HepG2 (cell line): ENCODE measurements around the gene CDC6. TPM values are rescaled to one million over a fixed set of nuclear protein-coding genes. Genes with fewer than 3 reads are reported as not detected.

Experiments
- ATAC-seq: fragments of 200-7000 bp; cut with Tn5 transposase; 3 replicates; pipeline ENCODE4 v1.9.1; 2020; ENCODE audit warnings: mild to moderate bottlenecking, moderate library complexity
- BruUV-seq: library from RNA; stranded (reverse); fragments of 400-500 nt; replicated peaks from 2 replicates; lab custom pipeline; 2021; lab: Mats Ljungman, UMichigan
- CTCF ChIA-PET: fragments of 300-600 bp; formaldehyde crosslinking; extraction: SDS; loops from one replicate; lab custom pipeline; 2021; ENCODE audit warnings: low total read pairs, inconsistent platforms, low intra/inter-chr PET ratio; lab: Yijun Ruan, JAX
- POLR2A ChIA-PET: fragments of 350-600 bp; sonication (Branson Sonifier 250); formaldehyde crosslinking; loops from one replicate; lab custom pipeline; 2020; ENCODE audit warnings: antibody characterized with exemption, inconsistent platforms; lab: Yijun Ruan, JAX
- DNase-seq: peaks from one replicate; pipeline ENCODE4 v3.0.0-alpha.2; 2015; ENCODE audit warnings: low spot score
- FAIRE-seq: peaks from 3 replicates; lab custom pipeline; 2011; peaks lifted over from hg19 to GRCh38; lab: Jason Lieb, UNC
- H2AFZ ChIP-seq: one replicate; pipeline ENCODE4 v1.6.1; 2011; ENCODE audit warnings: low read length, inconsistent platforms
- H3K27ac ChIP-seq: fragments of 300-600 bp; 3 replicates; pipeline ENCODE4 v1.8.0; 2011; ENCODE audit warnings: mixed run types, mild to moderate bottlenecking, mixed read lengths, low read length, inconsistent platforms; ENCODE audit not compliant: insufficient read depth; ENCODE audit errors: extremely low read length
- H3K27me3 ChIP-seq, 2 experiments: fragments of 200-600 bp in 1 of 2; 2 replicates in 1 of 2; 3 replicates in 1 of 2; pipeline versions ENCODE4 v1.6.0 to v1.8.0; 2011; ENCODE audit warnings: low read length in 2 of 2, mild to moderate bottlenecking in 2 of 2, moderate library complexity in 2 of 2, inconsistent platforms in 1 of 2; ENCODE audit not compliant: insufficient read depth in 2 of 2, control insufficient read depth in 1 of 2
- H3K36me3 ChIP-seq, 2 experiments: fragments of 200-600 bp in 1 of 2; replicated peaks in 1 of 2; 2 replicates in 1 of 2; 3 replicates in 1 of 2; pipeline versions ENCODE4 v1.5.1 to v1.8.0; 2011; ENCODE audit warnings: low read length in 2 of 2, inconsistent platforms in 1 of 2; ENCODE audit not compliant: insufficient read depth in 2 of 2, control insufficient read depth in 1 of 2
- H3K4me1 ChIP-seq: 2 replicates; pipeline ENCODE4 v1.5.1; 2012; ENCODE audit warnings: low read length, inconsistent platforms; ENCODE audit not compliant: insufficient read depth
- H3K4me2 ChIP-seq: 2 replicates; pipeline ENCODE4 v1.6.0; 2011; ENCODE audit warnings: low read depth, low read length, inconsistent platforms
- H3K4me3 ChIP-seq, 3 experiments: fragments of 200-600 bp in 1 of 3; sonication (generic), shearing (Covaris generic) in 1 of 3; replicated peaks in 1 of 3; 2 replicates each; pipeline ENCODE4 v1.5.1; 2011 to 2016; ENCODE audit warnings: low read length in 3 of 3, inconsistent platforms in 2 of 3, low read depth in 2 of 3, mild to moderate bottlenecking in 2 of 3, control low read depth in 1 of 3, mixed read lengths in 1 of 3; ENCODE audit not compliant: insufficient read depth in 1 of 3
- H3K79me2 ChIP-seq: one replicate; pipeline ENCODE4 v1.6.1; 2011; ENCODE audit warnings: low read length, inconsistent platforms; ENCODE audit not compliant: insufficient read depth
- H3K9ac ChIP-seq: 2 replicates; pipeline ENCODE4 v1.6.0; 2011; ENCODE audit warnings: mild to moderate bottlenecking, low read depth, low read length, inconsistent platforms; ENCODE audit not compliant: insufficient read depth
- H3K9me3 ChIP-seq: 2 replicates; pipeline ENCODE4 v1.5.1; 2012; ENCODE audit warnings: mild to moderate bottlenecking, low read length
- H4K20me1 ChIP-seq: 2 replicates; pipeline ENCODE4 v1.6.0; 2011; ENCODE audit warnings: inconsistent platforms, mild to moderate bottlenecking, low read length, moderate library complexity; ENCODE audit not compliant: insufficient read depth
- KDM5B ChIP-seq: sonication (generic); formaldehyde crosslinking; IDR thresholded peaks from 2 replicates; pipeline ENCODE4 v1.4.0; 2020; ENCODE audit warnings: missing genetic modification reagents, mild to moderate bottlenecking, borderline replicate concordance
- SIN3A ChIP-seq: IDR thresholded peaks from 2 replicates; pipeline ENCODE4 v1.6.1; 2011; ENCODE audit warnings: low read depth, mild to moderate bottlenecking, control low read depth, low read length, borderline replicate concordance
- TGIF2 ChIP-seq: IDR thresholded peaks from 2 replicates; pipeline ENCODE4 v1.6.1; 2016; ENCODE audit warnings: control low read depth, missing compliant biosample characterization
- ZBTB38 ChIP-seq: sonication (generic); formaldehyde crosslinking; IDR thresholded peaks from 2 replicates; pipeline ENCODE4 v1.5.1; 2020; ENCODE audit warnings: mild to moderate bottlenecking, missing genetic modification reagents
- ZBTB42 ChIP-seq: sonication (generic); formaldehyde crosslinking; IDR thresholded peaks from 2 replicates; pipeline ENCODE4 v1.5.0; 2020; ENCODE audit warnings: mild to moderate bottlenecking, missing genetic modification reagents
- ZFP1 ChIP-seq: IDR thresholded peaks from 2 replicates; pipeline ENCODE4 v1.6.1; 2016
- ZNF224 ChIP-seq: sonication (generic); formaldehyde crosslinking; IDR thresholded peaks from 2 replicates; pipeline ENCODE4 v1.5.0; 2020; ENCODE audit warnings: mild to moderate bottlenecking, missing genetic modification reagents
- ZNF263 ChIP-seq: sonication (generic); formaldehyde crosslinking; IDR thresholded peaks from 2 replicates; pipeline ENCODE4 v1.4.0; 2020; ENCODE audit warnings: missing genetic modification reagents
- ZNF546 ChIP-seq: sonication (generic); formaldehyde crosslinking; conservative IDR thresholded peaks from 2 replicates; pipeline ENCODE4 v1.8.1; 2023; ENCODE audit warnings: mild to moderate bottlenecking, missing genetic modification reagents
- ZNF572 ChIP-seq: sonication (generic); formaldehyde crosslinking; IDR thresholded peaks from 2 replicates; pipeline ENCODE4 v1.5.1; 2020; ENCODE audit warnings: mild to moderate bottlenecking, missing genetic modification reagents
- ZNF605 ChIP-seq: sonication (generic); formaldehyde crosslinking; IDR thresholded peaks from 2 replicates; pipeline ENCODE4 v1.8.0; 2022; ENCODE audit warnings: mild to moderate bottlenecking, missing genetic modification reagents
- WGBS: methylation state at CpG from one replicate; pipeline ENCODE4 v1.1.6; 2017; ENCODE audit warnings: low lambda C conversion rate; 5-methylcytosine and 5-hydroxymethylcytosine counted together
- in situ Hi-C: cut with HindIII; loops from 2 replicates; pipeline ENCODE4 v1.10.0; 2017; ENCODE audit warnings: low pct_unique_long_range_greater_than_20kb; ENCODE audit not compliant: extremely low pct_ligation_motif_present
- intact Hi-C: fragments of 100-400 bp; cut with micrococcal nuclease; formaldehyde crosslinking; loops from one replicate; pipeline ENCODE4 v1.10.0; 2022; ENCODE audit not compliant: unreplicated experiment
- polyA plus RNA-seq, 8 experiments: library from polyadenylated mRNA; depleted of rRNA in 3 of 8; stranded (reverse) in 7 of 8; unstranded in 1 of 8; fragments of >200 nt; fragmentation: Illumina TruSeq in 4 of 8; extraction: Trizol in 4 of 8; gene quantifications; 2 replicates each; pipeline versions ENCODE4 v1.2.1 to v1.2.3, GENCODE V29; 2011 to 2016; ENCODE audit warnings: low read depth in 4 of 8, missing spikeins in 1 of 8, mixed read lengths in 1 of 8; ENCODE audit not compliant: insufficient read depth in 1 of 8
- total RNA-seq, 5 experiments: library from RNA; depleted of rRNA; stranded (reverse); fragments of >200 nt; fragmentation: Illumina TruSeq; extraction: Trizol; gene quantifications; 2 replicates each; pipeline ENCODE4 v1.2.3, GENCODE V29; 2016; ENCODE audit warnings: low read depth in 1 of 5
- TF ChIP-seq, protein P1 (sequence below): sonication (generic); formaldehyde crosslinking; IDR thresholded peaks from 2 replicates; pipeline ENCODE4 v1.5.0; 2020; ENCODE audit warnings: missing genetic modification reagents, mild to moderate bottlenecking, borderline replicate concordance
- TF ChIP-seq, protein P2 (sequence below): sonication (generic); formaldehyde crosslinking; IDR thresholded peaks from 2 replicates; pipeline ENCODE4 v1.8.0; 2022; ENCODE audit warnings: missing genetic modification reagents, mild to moderate bottlenecking, moderate library complexity, borderline replicate concordance
- TF ChIP-seq, protein P3 (sequence below): sonication (generic); formaldehyde crosslinking; IDR thresholded peaks from 2 replicates; pipeline ENCODE4 v1.4.0; 2020; ENCODE audit warnings: mild to moderate bottlenecking, low read depth, missing genetic modification reagents

CDC6 gene
- total and polyA plus RNA-seq, 2 of the 13 experiments (the other 11 are each of a cell fraction or from before 2014, with no cell fraction given): 17.4 to 114 TPM

DNA sequence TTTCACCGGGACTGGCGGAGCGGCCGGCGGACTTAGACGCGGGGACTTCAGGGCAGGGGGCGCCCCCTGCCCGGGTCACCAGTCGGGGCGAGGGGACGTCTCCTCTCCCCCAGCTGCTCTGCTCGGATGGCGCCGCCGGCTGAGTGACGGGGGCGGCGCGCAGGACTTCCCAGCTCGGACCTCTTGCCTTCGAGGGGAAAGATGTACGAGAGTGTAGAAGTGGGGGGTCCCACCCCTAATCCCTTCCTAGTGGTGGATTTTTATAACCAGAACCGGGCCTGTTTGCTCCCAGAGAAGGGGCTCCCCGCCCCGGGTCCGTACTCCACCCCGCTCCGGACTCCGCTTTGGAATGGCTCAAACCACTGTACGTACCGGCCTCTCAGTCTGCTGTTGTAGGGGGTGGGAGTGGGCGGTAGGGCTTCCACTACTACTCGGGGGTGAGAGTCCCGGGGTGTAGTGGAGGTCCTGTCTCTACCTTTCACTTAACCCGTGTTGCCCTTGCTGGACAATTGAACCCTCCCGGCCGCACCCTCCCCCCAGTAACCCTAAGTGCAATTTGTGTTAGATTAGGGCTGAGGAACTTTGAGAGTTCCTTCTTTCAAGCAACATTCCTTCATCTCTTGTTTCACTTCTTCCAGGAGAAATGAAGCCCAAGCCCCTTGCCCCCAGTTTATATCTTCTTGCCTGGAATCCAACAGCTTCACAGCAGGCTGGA, 55.0 kb downstream of the CDC6 start (continued):
- TF ChIP-seq, protein P1, sequence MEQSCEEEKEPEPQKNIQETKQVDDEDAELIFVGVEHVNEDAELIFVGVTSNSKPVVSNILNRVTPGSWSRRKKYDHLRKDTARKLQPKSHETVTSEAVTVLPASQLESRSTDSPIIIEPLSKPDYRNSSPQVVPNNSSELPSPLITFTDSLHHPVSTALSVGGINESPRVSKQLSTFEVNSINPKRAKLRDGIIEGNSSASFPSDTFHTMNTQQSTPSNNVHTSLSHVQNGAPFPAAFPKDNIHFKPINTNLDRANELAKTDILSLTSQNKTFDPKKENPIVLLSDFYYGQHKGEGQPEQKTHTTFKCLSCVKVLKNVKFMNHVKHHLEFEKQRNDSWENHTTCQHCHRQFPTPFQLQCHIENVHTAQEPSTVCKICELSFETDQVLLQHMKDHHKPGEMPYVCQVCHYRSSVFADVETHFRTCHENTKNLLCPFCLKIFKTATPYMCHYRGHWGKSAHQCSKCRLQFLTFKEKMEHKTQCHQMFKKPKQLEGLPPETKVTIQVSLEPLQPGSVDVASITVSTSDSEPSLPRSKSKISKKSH (CRISPR knock-in tag): peak; percentile 6; the same call in 1 of the 2 replicates
- peak; percentile 47; the same call in 1 of the 2 replicates for TF ChIP-seq TGIF2 (CRISPR knock-in tag)
- no peak for TF ChIP-seq ZBTB42 (CRISPR knock-in tag)
- TF ChIP-seq, all 625 proteins: peak for 27

DNA sequence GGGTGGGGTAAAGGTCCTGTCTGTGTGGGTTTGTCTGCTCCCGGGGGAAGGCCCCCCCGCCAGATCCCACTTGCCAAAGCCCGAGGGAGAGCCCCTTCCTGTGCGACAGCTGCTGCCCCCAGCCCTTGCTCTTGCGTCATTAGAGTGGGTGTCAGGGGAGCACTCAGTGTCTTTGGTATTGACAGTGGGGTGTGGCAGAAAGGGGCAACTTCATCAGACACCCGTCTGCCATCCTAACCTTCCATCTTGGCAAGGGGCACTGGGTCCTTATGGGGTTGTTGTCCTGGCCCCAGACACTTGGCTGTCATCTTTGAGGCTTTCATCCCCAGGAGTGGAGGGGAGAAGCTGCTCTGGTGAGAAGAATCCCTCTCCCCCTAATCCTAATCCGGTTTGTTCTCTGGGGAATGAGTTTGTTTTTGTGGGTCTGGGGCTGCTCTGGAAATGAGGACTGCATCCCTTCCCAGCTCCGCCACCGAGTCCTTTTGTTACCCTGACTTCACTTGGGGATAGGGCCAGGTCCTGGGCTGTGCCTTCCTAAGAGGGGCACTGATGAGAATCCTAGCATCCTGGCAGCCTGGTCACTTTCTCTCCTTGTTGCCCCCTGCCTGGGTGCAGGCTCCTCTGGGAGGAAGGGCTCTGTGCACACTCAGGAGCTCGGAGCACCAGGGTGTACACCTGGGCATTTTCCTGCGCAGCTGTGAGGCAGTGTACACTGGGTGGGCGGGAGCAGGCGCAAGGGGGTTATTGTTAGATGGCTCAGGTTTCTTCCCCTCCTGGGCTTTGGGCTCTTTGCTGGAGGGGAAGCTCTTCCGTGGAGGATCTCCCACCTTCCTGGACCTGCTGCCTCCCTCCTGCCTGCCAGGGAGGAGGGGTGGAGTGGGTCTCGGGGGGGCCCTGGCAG, 55.8 kb downstream of the CDC6 start:
- CTCF ChIA-PET: no interaction called here
- ATAC-seq (no peak), FAIRE-seq (no peak), DNase-seq (no peak)
- Histone ChIP-seq H3K27ac (no peak overlapping the region), H3K4me1 (peaks cover 68% of the 10 kb centered on the region), H3K27me3 (no peaks in the 10 kb centered on the region), H3K79me2 (peaks cover 35% of the 10 kb centered on the region), H3K4me3 (peak overlapping the region; percentile 79 to 88 (median 84)), H3K36me3 (peaks cover 2 to 6% of the 10 kb centered on the region in 2 experiments; a peak in 3 of 5 replicates), H3K4me2 (peak overlapping the region; percentile 94), H3K9me3 (no peaks in the 10 kb centered on the region), H3K9ac (peak overlapping the region; percentile 76), H2AFZ (no peak overlapping the region), H4K20me1 (peaks cover 16% of the 10 kb centered on the region)
- 40% methylated on average over 11 of the region's 15 CpGs for WGBS
- in situ Hi-C loops (no loop called here), intact Hi-C loops (loop anchor here (2.0 kb wide), 1 partner anchor 27 kb away; no protein-coding TSS in a partner anchor)
- POLR2A ChIA-PET: interaction anchor here (0.8 to 6.6 kb wide), 12 partner anchors 9 to 1345 kb away, joined by 3 to 48 read pairs (median 6); partner anchors contain the start of genes EIF1 and RARA
- BruUV-seq: TSS peak; percentile 46
- TF ChIP-seq ZNF605 (CRISPR knock-in tag) (no peak), ZNF224 (CRISPR knock-in tag) (0 out of 2 replicates have a peak, but pooled peaks have one; percentile 35), ZNF572 (CRISPR knock-in tag) (0 out of 2 replicates have a peak, but pooled peaks have one; percentile 27), ZNF546 (CRISPR knock-in tag) (0 out of 2 replicates have a peak, but pooled peaks have one; percentile 41), KDM5B (CRISPR knock-in tag) (0 out of 2 replicates have a peak, but pooled peaks have one; percentile 17), SIN3A (no peak), ZFP1 (CRISPR knock-in tag) (no peak), ZNF263 (CRISPR knock-in tag) (peak; percentile 79), ZBTB38 (CRISPR knock-in tag) (0 out of 2 replicates have a peak, but pooled peaks have one; percentile 14)
- TF ChIP-seq, protein P2, sequence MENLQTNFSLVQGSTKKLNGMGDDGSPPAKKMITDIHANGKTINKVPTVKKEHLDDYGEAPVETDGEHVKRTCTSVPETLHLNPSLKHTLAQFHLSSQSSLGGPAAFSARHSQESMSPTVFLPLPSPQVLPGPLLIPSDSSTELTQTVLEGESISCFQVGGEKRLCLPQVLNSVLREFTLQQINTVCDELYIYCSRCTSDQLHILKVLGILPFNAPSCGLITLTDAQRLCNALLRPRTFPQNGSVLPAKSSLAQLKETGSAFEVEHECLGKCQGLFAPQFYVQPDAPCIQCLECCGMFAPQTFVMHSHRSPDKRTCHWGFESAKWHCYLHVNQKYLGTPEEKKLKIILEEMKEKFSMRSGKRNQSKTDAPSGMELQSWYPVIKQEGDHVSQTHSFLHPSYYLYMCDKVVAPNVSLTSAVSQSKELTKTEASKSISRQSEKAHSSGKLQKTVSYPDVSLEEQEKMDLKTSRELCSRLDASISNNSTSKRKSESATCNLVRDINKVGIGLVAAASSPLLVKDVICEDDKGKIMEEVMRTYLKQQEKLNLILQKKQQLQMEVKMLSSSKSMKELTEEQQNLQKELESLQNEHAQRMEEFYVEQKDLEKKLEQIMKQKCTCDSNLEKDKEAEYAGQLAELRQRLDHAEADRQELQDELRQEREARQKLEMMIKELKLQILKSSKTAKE: 0 out of 2 replicates have a peak, but pooled peaks have one; percentile 10
- TF ChIP-seq, protein P3, sequence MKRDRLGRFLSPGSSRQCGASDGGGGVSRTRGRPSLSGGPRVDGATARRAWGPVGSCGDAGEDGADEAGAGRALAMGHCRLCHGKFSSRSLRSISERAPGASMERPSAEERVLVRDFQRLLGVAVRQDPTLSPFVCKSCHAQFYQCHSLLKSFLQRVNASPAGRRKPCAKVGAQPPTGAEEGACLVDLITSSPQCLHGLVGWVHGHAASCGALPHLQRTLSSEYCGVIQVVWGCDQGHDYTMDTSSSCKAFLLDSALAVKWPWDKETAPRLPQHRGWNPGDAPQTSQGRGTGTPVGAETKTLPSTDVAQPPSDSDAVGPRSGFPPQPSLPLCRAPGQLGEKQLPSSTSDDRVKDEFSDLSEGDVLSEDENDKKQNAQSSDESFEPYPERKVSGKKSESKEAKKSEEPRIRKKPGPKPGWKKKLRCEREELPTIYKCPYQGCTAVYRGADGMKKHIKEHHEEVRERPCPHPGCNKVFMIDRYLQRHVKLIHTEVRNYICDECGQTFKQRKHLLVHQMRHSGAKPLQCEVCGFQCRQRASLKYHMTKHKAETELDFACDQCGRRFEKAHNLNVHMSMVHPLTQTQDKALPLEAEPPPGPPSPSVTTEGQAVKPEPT: 0 out of 2 replicates have a peak, but pooled peaks have one; percentile 24
